Activated B cell treated with CpG ODN at 0.5 μM for 24 hours (primary cell): ENCODE results near the gene ASTN2. TPM values are rescaled to one million over a fixed set of nuclear protein-coding genes. Genes with fewer than 3 reads are reported as not detected.

Source experiments
- ATAC-seq: fragments of 200-7000 bp; cut with Tn5 transposase; one replicate; pipeline ENCODE4 v1.10.0; 2021; ENCODE audit warnings: low read depth, mild to moderate bottlenecking, moderate library complexity
- CTCF ChIA-PET: fragments of 350-600 bp; sonication (Branson Sonifier 250); formaldehyde crosslinking; loops from one replicate; lab custom pipeline; 2021; ENCODE audit warnings: antibody characterized with exemption; lab: Charles Lee
- POLR2A ChIA-PET: fragments of 350-600 bp; sonication (Branson Sonifier 250); formaldehyde crosslinking; loops from one replicate; lab custom pipeline; 2021; ENCODE audit warnings: antibody characterized with exemption; lab: Charles Lee
- DNase-seq: peaks from one replicate; pipeline ENCODE4 v3.0.0; 2022
- H3K27ac Mint-ChIP-seq: one replicate; pipeline ENCODE4 v1.8.0; 2020; ENCODE audit warnings: mixed read lengths
- H3K27me3 Mint-ChIP-seq: one replicate; pipeline ENCODE4 v1.8.0; 2021; ENCODE audit warnings: mixed read lengths
- H3K36me3 Mint-ChIP-seq: one replicate; pipeline ENCODE4 v1.8.0; 2021; ENCODE audit warnings: low read depth, mixed read lengths
- H3K4me1 Mint-ChIP-seq: one replicate; pipeline ENCODE4 v1.8.0; 2021; ENCODE audit warnings: mixed read lengths
- H3K4me3 Mint-ChIP-seq: one replicate; pipeline ENCODE4 v1.8.0; 2020; ENCODE audit warnings: mild to moderate bottlenecking, mixed read lengths
- H3K9me3 Mint-ChIP-seq: one replicate; pipeline ENCODE4 v1.8.0; 2020; ENCODE audit warnings: mixed read lengths
- CTCF ChIP-seq: fragments of 200-600 bp; IDR thresholded peaks from one replicate; pipeline ENCODE4 v1.8.0; 2022; ENCODE audit warnings: antibody characterized with exemption, mild to moderate bottlenecking
- intact Hi-C: fragments of 100-400 bp; cut with micrococcal nuclease; formaldehyde crosslinking; loops from one replicate; pipeline ENCODE4 v1.15.1; 2024
- total RNA-seq: library from RNA; stranded (reverse); gene quantifications from 2 replicates; pipeline ENCODE4 v1.2.3, GENCODE V29; 2022

Gene ASTN2
- total RNA-seq, 1 donor from 2014 or later: 2.3 TPM

GRCh38 chr9:116697362-116697761, 717.5 kb downstream of the ASTN2 start:
- Mint-ChIP-seq H3K27me3 (no peaks in the 10 kb centered on the region), H3K9me3 (no peaks in the 10 kb centered on the region), H3K27ac (no peak overlapping the region), H3K36me3 (peaks cover 41% of the 10 kb centered on the region), H3K4me1 (peaks cover 18% of the 10 kb centered on the region), H3K4me3 (no peak overlapping the region)
- CTCF ChIA-PET: no interaction called here
- TF ChIP-seq CTCF: no peak
- intact Hi-C loops: no loop called here
- ATAC-seq (no peak), DNase-seq (no peak)
- POLR2A ChIA-PET: no interaction called here

- ChIA-PET POLR2A (no interaction called here), CTCF (no interaction called here)
- Mint-ChIP-seq H3K27me3 (no peaks in the 10 kb centered on the region), H3K4me3 (no peak overlapping the region), H3K4me1 (peaks cover 36% of the 10 kb centered on the region), H3K27ac (no peak overlapping the region), H3K36me3 (peaks cover 37% of the 10 kb centered on the region), H3K9me3 (no peaks in the 10 kb centered on the region)
- no peak for DNase-seq
- intact Hi-C loops: no loop called here
- TF ChIP-seq CTCF: no peak
- ATAC-seq: no peak
Measured at GRCh38 chr9:116695438-116695837, 719.4 kb downstream of the ASTN2 start.

- POLR2A ChIA-PET: no interaction called here
- H3K4me1 Mint-ChIP-seq: peaks cover 37% of the 10 kb centered on the region
- intact Hi-C loops: no loop called here
Measured at GRCh38 chr9:116694785-116695291, 720.0 kb downstream of the ASTN2 start.

GRCh38 chr9:116693233-116693731, 721.6 kb downstream of the ASTN2 start:
- Mint-ChIP-seq H3K27me3 (no peaks in the 10 kb centered on the region), H3K9me3 (no peaks in the 10 kb centered on the region), H3K4me3 (no peak overlapping the region), H3K27ac (no peak overlapping the region), H3K36me3 (peaks cover 15% of the 10 kb centered on the region), H3K4me1 (peaks cover 51% of the 10 kb centered on the region)
- intact Hi-C loops: no loop called here
- ChIA-PET POLR2A (no interaction called here), CTCF (interaction anchor here (0.6 kb wide), 1 partner anchor 1570 kb away, joined by 3 read pairs; no protein-coding TSS in a partner anchor)
- DNase-seq (no peak), ATAC-seq (no peak)
- no peak for TF ChIP-seq CTCF

More at GRCh38 chr9:116694785-116695291, 720.0 kb downstream of the ASTN2 start:
- no peaks in the 10 kb centered on the region for H3K27me3 Mint-ChIP-seq
- no peaks in the 10 kb centered on the region for H3K9me3 Mint-ChIP-seq
- CTCF ChIA-PET: no interaction called here
- no peak for TF ChIP-seq CTCF
- H3K4me3 Mint-ChIP-seq: no peak overlapping the region
- peaks cover 31% of the 10 kb centered on the region for H3K36me3 Mint-ChIP-seq
- DNase-seq (no peak), ATAC-seq (no peak)
- H3K27ac Mint-ChIP-seq: no peak overlapping the region

- H3K4me3 Mint-ChIP-seq: no peak overlapping the region
- ChIA-PET CTCF (no interaction called here), POLR2A (no interaction called here)
- intact Hi-C loops: no loop called here
- ATAC-seq (peak; percentile 40), DNase-seq (no peak)
- no peak overlapping the region for H3K27ac Mint-ChIP-seq
- peaks cover 8% of the 10 kb centered on the region for H3K36me3 Mint-ChIP-seq
- peaks cover 57% of the 10 kb centered on the region for H3K4me1 Mint-ChIP-seq
- no peak for TF ChIP-seq CTCF
- H3K9me3 Mint-ChIP-seq: no peaks in the 10 kb centered on the region
- H3K27me3 Mint-ChIP-seq: no peaks in the 10 kb centered on the region
Measured at GRCh38 chr9:116692616-116693015, 722.2 kb downstream of the ASTN2 start.
